H1 (cell line): Measurements from ENCODE around the gene CAMTA1. TPM values are rescaled to one million over a fixed set of nuclear protein-coding genes. Genes with fewer than 3 reads are reported as not detected.

ENCODE experiments used
- KDM1A ChIP-seq: fragments of 200-600, 300-600 bp; sonication (generic); IDR thresholded peaks from 2 replicates; pipeline ENCODE4 v1.7.1; 2016; ENCODE audit warnings: mild to moderate bottlenecking, low read length, borderline replicate concordance
- NANOG ChIP-seq: IDR thresholded peaks from 2 replicates; pipeline ENCODE4 v1.6.1; 2011; ENCODE audit warnings: low read length, low read depth, mild to moderate bottlenecking, inconsistent platforms; ENCODE audit not compliant: insufficient read depth, poor library complexity, severe bottlenecking
- RBBP5 ChIP-seq: IDR thresholded peaks from 2 replicates; pipeline ENCODE4 v1.7.1; 2012; ENCODE audit warnings: low read depth, mild to moderate bottlenecking, inconsistent platforms, low read length, moderate library complexity, borderline replicate concordance
- SIN3A ChIP-seq, 2 experiments: IDR thresholded peaks in 1 of 2; conservative IDR thresholded peaks in 1 of 2; 2 replicates each; pipeline ENCODE4 v1.6.1; 2011 to 2012; ENCODE audit warnings: low read length in 2 of 2, improper control_type of control experiment in 1 of 2, low read depth in 1 of 2, mild to moderate bottlenecking in 1 of 2
- TAF7 ChIP-seq: optimal IDR thresholded peaks from 2 replicates; pipeline ENCODE3; 2011; ENCODE audit warnings: low read depth, mild to moderate bottlenecking, inconsistent platforms, low read length, moderate library complexity, borderline replicate concordance
- TBP ChIP-seq: IDR thresholded peaks from 2 replicates; pipeline ENCODE4 v1.6.1; 2011; ENCODE audit warnings: low read depth, low read length, improper control_type of control experiment
- polyA plus RNA-seq, 7 experiments: library from polyadenylated mRNA; depleted of rRNA in 3 of 7; stranded (reverse) in 5 of 7; unstranded in 2 of 7; fragments of >200 nt in 5 of 7; fragments of 200-250 nt in 2 of 7; gene quantifications; 1 replicate in 5 of 7; 2 replicates in 1 of 7; 4 replicates in 1 of 7; pipeline versions ENCODE4 v1.2.1 to v1.2.3, GENCODE V29; 2011 to 2013; ENCODE audit warnings: missing spikeins in 2 of 7, mixed read lengths in 2 of 7
- total RNA-seq: library from RNA; stranded (reverse); fragmentation: NEBNext Ultra II Directional; extraction: Animal tissue kit (Norgen Biotek cat#: 25700); gene quantifications from 2 replicates; pipeline ENCODE4 v1.2.1, GENCODE V29; 2021
- TF ChIP-seq, protein P1 (sequence below): fragments of 300-600 bp; sonication (generic); IDR thresholded peaks from 2 replicates; pipeline ENCODE4 v1.7.1; 2012; ENCODE audit warnings: low read length, moderate library complexity, mild to moderate bottlenecking, inconsistent platforms; ENCODE audit not compliant: insufficient replicate concordance

Gene CAMTA1
- total and polyA plus RNA-seq, 2 of the 8 experiments (the other 6 are each of a cell fraction or from before 2014, with no cell fraction given), result 65.0 to 119 TPM

DNA sequence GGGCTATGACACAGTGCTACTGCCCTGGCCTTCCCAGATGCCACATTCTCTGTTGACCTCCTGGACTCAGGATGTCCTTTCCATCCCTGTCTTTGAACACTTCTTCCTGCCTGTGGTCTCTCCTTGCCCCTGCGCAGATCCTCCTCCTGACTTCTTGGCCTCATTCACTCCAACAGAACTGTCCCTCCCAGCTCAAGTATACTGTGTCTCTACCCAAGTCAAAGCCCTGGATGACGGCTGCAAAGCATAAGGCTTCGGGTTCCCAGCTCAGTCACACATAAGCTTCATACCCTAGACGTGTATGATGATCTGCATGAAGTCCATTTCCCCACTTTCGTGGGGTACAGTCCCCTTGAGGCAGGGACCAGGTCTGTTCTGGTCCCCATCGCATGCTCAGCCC, 657.7 kb downstream of the CAMTA1 start (continued):
- TF ChIP-seq, protein P1, sequence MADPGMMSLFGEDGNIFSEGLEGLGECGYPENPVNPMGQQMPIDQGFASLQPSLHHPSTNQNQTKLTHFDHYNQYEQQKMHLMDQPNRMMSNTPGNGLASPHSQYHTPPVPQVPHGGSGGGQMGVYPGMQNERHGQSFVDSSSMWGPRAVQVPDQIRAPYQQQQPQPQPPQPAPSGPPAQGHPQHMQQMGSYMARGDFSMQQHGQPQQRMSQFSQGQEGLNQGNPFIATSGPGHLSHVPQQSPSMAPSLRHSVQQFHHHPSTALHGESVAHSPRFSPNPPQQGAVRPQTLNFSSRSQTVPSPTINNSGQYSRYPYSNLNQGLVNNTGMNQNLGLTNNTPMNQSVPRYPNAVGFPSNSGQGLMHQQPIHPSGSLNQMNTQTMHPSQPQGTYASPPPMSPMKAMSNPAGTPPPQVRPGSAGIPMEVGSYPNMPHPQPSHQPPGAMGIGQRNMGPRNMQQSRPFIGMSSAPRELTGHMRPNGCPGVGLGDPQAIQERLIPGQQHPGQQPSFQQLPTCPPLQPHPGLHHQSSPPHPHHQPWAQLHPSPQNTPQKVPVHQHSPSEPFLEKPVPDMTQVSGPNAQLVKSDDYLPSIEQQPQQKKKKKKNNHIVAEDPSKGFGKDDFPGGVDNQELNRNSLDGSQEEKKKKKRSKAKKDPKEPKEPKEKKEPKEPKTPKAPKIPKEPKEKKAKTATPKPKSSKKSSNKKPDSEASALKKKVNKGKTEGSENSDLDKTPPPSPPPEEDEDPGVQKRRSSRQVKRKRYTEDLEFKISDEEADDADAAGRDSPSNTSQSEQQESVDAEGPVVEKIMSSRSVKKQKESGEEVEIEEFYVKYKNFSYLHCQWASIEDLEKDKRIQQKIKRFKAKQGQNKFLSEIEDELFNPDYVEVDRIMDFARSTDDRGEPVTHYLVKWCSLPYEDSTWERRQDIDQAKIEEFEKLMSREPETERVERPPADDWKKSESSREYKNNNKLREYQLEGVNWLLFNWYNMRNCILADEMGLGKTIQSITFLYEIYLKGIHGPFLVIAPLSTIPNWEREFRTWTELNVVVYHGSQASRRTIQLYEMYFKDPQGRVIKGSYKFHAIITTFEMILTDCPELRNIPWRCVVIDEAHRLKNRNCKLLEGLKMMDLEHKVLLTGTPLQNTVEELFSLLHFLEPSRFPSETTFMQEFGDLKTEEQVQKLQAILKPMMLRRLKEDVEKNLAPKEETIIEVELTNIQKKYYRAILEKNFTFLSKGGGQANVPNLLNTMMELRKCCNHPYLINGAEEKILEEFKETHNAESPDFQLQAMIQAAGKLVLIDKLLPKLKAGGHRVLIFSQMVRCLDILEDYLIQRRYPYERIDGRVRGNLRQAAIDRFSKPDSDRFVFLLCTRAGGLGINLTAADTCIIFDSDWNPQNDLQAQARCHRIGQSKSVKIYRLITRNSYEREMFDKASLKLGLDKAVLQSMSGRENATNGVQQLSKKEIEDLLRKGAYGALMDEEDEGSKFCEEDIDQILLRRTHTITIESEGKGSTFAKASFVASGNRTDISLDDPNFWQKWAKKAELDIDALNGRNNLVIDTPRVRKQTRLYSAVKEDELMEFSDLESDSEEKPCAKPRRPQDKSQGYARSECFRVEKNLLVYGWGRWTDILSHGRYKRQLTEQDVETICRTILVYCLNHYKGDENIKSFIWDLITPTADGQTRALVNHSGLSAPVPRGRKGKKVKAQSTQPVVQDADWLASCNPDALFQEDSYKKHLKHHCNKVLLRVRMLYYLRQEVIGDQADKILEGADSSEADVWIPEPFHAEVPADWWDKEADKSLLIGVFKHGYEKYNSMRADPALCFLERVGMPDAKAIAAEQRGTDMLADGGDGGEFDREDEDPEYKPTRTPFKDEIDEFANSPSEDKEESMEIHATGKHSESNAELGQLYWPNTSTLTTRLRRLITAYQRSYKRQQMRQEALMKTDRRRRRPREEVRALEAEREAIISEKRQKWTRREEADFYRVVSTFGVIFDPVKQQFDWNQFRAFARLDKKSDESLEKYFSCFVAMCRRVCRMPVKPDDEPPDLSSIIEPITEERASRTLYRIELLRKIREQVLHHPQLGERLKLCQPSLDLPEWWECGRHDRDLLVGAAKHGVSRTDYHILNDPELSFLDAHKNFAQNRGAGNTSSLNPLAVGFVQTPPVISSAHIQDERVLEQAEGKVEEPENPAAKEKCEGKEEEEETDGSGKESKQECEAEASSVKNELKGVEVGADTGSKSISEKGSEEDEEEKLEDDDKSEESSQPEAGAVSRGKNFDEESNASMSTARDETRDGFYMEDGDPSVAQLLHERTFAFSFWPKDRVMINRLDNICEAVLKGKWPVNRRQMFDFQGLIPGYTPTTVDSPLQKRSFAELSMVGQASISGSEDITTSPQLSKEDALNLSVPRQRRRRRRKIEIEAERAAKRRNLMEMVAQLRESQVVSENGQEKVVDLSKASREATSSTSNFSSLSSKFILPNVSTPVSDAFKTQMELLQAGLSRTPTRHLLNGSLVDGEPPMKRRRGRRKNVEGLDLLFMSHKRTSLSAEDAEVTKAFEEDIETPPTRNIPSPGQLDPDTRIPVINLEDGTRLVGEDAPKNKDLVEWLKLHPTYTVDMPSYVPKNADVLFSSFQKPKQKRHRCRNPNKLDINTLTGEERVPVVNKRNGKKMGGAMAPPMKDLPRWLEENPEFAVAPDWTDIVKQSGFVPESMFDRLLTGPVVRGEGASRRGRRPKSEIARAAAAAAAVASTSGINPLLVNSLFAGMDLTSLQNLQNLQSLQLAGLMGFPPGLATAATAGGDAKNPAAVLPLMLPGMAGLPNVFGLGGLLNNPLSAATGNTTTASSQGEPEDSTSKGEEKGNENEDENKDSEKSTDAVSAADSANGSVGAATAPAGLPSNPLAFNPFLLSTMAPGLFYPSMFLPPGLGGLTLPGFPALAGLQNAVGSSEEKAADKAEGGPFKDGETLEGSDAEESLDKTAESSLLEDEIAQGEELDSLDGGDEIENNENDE, result no peak
- TF ChIP-seq TBP, result no peak
- TF ChIP-seq TAF7, result no peak
- TF ChIP-seq RBBP5, result no peak
- TF ChIP-seq KDM1A, result no peak
- no peak for TF ChIP-seq NANOG
- no peak for TF ChIP-seq SIN3A (conservative IDR thresholded peaks at IDR 0.05 in 1 of 2, IDR thresholded peaks at IDR 0.05 in 1 of 2; ENCODE audit: low read depth in 1 of 2, low read length in 2 of 2)
